ENCODE data around the gene HTRA3.

- TF ChIP-seq CTCF (IDR thresholded peaks at IDR 0.05; ENCODE audit: control extremely low read depth in 1 of 3, insufficient read depth in 1 of 3, low read depth in 1 of 3, low read length in 3 of 3) (no peak), POLR2AphosphoS5 (IDR thresholded peaks at IDR 0.05; ENCODE audit: low read depth, low read length) (no peak), MAX (IDR thresholded peaks at IDR 0.05) (no peak), POLR2A (IDR thresholded peaks at IDR 0.05; ENCODE audit: control extremely low read depth in 1 of 2, low read depth in 2 of 2, low read length in 2 of 2) (no peak), EZH2 (IDR thresholded peaks at IDR 0.05; ENCODE audit: low read depth, low read length, severe bottlenecking) (no peak)
Observed at GRCh38 chr4:8247047-8247930, 22.3 kb upstream of the HTRA3 start.

Data from H1 (cell line).